HG03439 (cell line): ENCODE data around the gene BABAM1.

Experiments
- ATAC-seq: cut with Tn5 transposase; IDR thresholded peaks from one replicate; pipeline ENCODE4 v1.9.1; 2021; ENCODE audit warnings: mild to moderate bottlenecking, moderate library complexity; ENCODE audit not compliant: unreplicated experiment

BABAM1 gene

DNA sequence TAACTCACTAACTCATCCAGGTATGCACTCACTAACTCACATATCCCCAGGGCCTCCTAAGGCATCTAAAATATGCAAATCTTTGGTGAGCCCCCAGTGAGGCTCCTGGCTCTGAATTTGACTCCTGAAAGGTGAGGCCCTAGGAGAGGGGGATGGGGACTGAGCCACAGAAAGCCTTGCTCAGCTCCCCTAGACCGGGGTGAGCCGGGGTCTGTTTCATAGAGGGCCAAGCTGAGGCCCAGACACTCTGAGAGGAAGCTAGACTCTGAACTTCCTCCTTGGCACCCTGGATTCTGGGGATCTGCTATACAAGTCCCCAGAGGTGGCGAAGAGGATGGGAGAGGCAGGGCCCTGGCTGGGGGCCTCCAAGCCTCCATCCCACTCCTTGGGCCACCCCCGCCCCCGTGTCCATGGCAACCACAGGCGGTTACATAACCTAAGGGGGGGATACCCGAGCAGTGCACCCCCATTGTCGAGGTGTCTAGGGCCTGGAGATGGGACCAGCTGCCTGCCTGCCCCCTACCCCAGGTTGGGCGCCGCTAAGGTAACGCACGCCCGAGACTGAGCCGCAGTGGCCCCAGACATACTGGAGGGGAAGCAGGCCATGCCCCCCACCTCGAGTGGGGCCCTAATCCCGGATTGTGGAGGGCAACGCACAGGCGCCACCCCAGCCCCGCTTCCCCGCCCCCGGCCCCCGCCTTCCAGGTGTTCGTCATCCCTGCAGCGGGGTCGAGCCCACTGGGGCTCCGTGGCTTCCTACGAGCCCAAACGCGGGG, 35.3 kb downstream of the BABAM1 start:
- ATAC-seq: no peak

DNA sequence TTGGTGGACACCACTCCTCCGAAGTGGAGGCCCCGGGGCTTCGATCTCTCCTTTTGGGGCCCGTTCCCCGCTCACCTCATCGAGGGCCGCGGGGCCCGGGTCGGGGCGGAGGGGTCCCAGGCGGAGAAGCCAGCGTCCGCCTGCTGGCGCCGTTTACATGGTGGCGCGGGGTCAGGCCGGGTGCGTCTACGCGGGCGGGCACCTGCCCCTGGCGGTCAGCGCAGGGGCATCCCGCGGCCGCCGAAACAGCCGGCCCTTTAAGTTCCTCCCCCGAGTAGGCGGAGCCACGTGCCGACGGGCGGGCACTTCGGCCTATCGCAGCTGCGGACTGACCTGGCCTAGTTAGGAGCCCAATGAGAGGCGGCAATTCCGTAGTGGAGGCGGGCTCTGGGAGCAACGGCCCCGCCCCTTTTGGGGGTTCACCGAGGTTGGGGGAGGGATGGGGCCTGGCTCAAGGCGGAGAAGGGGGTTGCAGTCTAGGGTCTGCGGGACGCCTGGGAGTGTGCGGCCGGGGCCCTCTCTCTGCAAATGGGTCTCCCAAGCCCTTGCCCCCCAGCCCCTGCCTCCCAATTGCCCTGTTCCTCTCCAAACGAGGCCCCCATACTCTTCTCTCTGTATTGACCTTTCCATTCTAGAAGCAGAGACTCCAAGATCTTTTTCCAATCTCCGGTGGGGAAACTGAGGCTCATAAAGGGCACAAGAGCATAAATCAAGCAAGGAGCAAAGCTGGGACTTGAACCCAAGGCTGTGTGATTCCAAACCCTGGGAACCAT, 36.1 kb downstream of the BABAM1 start, which contains the start of gene ABHD8:
TSS of gene ABHD8 (minus strand) at position 259 of the 773 bp plus-strand sequence. CDS start 1,809 bp downstream, outside the sequence.
- peak; percentile 46 for ATAC-seq

DNA sequence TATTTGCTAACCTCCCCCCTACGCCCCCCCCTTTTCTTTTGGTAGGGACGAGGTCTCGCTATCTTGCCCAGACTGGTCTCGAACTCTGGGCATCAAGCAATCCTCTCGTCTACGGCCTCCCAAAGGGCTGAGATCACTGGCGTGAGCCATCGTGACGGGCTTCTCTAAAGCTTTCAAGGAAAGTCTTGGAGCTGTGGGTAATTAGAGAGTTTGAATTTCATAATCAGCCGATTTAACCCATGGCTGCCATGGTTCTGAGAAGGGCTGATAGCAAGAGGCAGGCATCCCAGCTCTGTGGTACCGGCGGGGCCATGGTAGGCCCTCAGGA, 36.7 kb downstream of the BABAM1 start:
- no peak for ATAC-seq

DNA sequence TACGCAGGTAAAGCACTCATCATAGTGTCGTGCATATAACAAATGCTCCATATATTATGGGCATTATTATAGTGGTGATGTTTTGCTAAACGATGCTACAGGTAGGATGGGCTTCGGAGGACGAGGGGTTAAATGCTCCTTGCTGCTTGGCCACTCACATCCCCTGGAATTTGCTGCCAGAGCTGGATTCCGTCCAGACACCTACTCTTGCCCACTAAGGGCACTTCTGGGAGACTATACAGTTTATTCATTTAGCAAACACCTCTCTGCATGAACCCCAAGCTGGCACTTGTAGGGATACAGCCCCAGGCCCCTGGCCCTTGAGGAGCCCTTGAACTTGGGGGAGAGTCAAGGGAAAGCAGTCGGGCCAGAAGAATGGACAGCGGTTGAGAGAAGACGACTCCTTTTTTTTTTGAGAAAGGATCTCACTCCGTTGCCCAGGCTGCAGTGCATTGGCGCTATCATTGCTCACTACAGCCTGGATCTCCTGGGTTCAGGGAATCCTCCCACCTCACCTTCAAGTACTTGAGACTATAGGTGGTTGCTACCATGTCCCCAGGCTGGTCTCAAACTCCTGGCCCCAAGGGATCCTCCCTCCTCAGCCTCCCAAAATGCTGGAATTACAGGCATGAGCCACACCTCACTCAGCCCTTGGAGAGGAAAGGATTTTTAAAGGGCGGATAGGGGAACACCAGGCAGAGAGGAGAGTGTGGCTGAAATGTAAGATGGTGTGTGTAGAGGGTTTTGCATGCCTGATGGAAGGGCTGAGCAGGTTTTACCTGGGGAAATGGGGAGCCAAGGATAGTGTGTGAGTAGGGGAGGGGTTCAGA, 37.4 kb downstream of the BABAM1 start:
- no peak for ATAC-seq

DNA sequence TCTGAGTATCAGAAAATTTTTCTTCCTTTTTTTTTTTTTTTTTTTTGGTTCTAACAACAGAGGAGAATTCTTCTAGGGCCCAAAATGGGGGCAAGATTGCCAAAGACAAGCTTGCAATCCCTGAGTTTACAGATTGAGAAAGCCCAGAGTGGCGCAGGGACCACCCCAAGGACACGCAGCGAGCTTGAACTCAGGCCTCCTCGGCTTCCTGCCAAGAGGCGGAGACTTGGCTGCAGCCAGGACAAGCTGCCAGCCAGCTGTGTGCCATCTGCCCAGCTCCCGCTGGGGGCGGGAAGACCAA, 37.9 kb downstream of the BABAM1 start:
- no peak for ATAC-seq

DNA sequence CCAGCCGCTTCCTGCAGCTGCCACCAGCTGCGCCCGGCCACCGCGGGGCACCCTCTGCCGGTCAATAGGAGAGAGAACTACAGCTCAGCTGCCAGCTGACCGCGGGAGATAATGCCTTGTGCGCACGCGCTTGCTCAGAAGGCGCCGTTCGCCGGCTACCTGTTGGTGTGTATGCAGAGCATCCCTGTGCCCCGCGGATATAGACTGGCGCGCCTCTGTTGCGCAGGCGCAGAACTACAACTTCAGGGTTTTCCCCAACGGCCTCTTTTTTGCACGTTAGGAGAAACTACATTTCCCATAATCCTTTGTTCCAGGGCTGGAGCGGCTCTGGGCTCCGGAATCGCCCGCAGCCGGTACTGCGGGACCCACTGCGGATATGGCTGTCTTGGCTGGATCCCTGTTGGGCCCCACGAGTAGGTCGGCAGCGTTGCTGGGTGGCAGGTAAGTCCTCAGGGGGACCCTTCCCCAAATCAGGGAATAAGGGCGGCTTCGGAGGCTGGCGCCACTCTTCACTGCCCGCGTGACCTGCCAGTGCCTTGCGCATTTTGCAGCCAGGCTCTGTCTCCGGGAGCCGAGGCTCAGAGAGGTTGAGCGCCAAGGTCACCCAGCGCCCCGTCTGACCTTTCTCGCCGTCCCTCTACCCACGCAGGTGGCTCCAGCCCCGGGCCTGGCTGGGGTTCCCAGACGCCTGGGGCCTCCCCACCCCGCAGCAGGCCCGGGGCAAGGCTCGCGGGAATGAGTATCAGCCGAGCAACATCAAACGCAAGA, 38.5 kb downstream of the BABAM1 start, which contains the start of gene MRPL34:
TSS of gene MRPL34 (plus strand) at position 356 of the 768 bp plus-strand sequence. CDS start at position 377, 21 bp downstream.
- peak; percentile 64 for ATAC-seq

DNA sequence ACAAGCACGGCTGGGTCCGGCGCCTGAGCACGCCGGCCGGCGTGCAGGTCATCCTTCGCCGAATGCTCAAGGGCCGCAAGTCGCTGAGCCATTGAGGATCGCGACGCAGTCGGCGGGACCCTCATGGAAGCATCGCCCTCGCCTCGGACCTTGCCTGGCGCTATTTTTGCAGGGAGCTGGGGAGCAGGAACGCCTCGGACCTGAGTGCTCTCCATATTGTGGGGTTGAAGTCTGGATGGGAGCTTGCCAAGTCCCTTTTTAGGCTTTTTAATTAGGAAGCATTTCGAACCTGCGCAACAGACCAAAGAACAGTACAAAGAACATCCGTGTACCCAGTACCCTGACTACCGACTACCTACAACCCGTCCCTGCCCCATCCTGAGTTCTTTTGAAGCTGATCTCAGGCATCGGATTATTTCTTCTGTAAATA, 39.1 kb downstream of the BABAM1 start:
- no peak for ATAC-seq

DNA sequence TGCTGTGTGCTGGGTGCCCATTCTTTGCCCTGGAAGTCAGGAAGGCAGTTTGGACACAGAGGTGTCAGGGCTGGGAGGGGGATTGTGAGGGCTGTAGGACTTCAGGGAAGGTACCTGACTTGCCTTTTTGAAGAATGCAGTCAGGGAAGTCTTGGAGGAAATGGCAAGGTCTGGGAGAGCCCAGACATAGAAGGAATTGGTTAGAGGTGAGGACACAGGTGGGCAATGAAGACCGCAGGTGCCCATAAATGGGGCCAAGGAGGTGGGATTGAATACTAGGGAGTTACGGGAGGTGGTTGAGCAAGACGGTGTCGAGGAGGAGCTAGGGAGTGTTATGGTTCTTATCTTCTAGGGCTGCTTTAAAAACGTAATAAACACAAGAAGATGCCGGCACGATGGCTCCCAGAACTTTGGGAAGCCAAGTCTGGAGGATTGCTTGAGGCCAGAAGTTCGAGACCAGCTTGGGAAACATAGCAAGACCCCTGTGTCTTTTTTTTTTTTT, 40.7 kb downstream of the BABAM1 start:
- ATAC-seq: no peak

DNA sequence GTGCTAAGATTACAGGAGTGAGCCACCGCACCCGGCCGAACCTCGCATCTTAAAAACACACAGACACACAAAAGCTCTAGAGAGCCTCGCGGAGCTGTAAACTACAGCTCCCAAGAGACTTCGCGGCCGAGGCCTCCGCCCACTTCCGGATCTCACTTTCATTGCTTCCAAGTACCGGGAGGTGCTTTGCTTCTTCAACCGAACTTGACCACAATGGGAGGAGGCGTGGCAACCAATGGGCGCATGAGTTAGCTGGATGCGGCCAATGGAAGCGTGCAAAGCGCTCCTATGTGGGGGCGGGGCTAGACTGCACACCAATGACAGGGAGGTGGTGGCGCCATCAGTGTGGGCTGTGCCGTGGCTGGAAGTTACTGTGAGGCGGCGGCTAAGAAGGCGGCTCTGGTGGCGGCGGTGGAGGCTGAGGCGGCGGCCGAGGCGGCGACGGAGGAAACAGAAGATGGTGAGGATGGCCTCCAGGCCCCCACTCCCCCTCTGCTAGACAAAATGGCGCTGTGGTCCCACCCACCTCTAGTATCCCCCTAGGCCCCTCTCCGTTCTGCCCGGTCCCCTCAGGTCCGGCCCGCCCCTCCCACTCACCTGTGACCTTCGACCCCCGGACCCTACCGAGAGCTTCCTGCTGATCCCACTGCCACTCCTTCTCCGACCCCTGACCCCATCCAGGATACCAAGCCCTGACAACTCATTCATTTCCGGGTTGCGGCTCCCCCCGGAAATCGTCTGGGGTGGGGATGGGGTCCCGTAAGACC, 42.1 kb downstream of the BABAM1 start, which contains the start of gene DDA1:
TSS of gene DDA1 (plus strand) at position 366 of the 767 bp plus-strand sequence. CDS start at position 458, 92 bp downstream.
- peak; percentile 58 for ATAC-seq

DNA sequence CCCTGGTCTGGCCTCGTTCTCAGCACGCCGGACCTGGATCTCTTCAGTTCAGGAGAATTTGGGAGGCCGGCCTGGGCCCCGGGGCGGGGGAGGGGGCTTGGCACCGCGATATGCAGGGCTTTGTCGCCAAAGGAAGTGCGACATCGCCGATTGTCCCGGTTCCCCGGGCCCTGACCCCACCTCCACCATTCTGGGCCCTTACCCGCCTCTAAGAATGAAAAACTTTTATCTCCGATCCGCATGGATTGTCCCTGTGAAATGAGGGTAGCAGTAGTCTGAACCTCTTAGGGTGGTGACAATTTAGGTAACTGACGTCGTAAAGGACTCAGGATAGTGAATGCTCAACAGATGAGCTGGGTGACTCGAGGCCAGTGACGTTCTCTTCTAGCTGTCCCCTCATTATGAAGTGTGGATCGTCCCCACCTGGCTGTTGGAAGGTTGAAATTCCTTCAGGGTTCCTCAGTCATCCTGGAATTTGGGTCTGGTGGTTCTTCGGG, 42.8 kb downstream of the BABAM1 start:
- no peak for ATAC-seq

DNA sequence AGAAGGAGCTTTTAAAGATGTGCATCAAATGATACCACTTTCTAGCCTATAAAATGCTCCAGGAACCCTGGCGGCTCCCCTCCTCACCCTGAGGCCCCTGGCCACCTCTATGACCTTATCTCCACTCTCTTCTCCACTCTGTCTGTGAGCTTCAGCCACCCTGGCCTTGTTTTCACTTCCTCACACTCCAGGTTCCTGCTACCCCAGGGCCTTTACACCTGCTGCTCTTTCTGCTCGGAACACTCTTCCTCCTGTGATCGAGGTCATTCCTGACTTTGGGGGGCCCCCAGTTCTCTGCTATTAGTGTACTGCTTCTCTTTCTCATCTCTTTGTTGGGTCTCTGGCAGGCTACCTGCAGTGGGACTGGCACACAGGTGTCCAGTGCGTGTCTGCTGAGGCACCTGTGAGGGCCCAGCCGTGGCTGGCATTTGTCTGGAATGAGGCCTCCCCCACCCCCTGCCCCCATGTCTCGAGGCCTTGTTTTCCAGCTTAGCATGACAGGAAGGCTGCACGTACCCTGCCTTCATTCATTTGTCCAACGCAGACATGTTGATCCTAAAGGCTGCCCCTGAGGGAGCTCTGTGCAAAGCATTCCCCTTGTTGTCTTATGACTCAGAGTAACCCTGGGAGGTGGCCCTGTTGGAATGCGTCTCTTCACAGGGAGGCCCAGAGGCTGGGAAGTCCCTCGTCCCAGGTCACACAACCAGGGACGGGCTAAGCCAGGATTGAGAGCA, 44.4 kb downstream of the BABAM1 start:
- no peak for ATAC-seq

DNA sequence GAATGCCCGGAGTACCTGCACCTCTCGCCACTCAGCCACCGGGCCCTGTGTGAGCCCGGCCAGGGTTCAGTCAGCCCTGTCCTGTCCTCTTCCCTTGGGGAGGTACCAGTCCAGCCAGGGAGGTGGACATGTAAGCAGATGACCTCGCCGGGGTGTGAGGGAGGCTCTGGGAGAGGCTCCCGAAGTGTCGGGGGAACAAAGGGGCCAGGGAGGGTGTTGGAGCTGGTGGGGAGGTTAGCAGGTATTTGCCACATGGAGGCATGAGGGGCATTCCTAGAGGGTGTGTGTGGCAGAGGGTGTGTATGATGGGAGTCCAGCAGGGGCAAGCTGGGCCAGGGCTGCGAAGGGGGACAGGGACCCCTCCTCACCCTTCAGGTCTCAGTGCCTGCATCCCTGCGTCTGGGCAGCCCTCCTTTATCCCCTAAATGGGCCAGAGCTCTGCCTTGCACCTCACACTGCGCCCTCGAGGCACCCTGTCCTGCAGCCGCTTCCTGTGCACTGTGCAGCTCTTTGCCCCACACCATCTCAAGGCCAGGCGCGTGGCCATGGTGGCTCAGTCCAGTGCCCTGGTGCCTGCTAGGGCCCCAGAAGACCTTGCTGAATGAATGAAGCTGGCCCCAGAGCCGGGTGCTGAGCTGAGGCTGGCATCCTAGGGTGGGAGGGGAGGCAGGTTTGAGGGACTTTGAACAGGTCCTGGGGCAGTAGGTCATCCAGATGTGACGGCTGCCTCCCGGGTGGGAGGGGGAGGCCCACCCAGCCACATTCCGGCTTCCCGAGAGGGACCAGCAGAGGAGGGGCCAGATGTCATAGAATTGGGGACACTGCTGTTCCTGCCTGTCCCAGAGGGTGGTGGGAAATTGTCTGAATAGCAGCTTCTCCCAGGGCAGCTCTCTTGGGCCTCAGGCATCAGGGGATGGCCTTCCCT, 45.2 kb downstream of the BABAM1 start:
- ATAC-seq: no peak

DNA sequence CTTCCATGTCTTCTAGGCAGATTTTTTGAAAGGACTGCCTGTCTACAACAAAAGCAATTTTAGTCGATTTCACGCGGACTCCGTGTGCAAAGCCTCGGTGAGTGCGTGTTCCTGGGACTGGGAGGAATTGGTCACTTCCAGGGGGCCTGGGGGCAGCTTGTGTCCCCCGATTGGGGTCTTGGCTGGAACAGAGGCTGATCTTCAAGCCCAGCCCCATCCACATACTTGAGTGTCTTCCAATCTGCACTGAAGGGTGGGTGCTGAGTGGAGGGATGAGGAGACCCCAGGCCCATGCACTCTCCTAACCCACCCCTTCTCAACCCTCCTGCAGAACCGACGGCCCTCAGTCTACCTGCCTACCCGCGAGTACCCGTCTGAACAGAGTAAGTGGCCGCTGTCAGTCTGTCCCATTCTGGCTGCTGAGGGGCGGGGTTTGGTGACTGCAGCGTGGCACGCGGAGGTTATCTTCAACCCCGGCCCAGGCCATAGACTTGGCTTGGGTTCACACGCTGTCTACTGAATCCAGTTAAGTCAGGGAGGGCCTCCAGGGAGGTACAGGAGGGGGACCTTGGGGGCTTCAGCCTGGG, 46.9 kb downstream of the BABAM1 start:
- no peak for ATAC-seq

DNA sequence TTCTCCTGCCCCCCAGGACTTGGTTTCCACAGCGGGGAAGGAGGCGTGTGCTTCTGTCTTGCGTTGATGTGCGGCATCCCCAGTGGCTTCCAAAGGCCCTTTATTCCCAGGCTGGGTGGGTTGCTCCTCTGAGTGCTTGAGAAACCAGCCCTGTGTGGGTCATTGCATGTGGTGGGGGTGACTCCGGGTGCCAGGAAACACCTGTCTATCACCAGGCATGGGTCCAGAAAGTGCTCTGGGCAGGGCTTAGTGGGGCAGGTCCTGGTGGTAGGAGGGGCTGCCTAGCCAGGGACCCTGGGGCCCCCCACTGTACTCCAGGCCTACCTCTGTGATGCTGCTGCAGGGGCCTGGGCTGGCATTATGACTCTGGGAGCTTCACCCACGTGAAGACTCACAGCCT, 51.7 kb downstream of the BABAM1 start:
- no peak for ATAC-seq

DNA sequence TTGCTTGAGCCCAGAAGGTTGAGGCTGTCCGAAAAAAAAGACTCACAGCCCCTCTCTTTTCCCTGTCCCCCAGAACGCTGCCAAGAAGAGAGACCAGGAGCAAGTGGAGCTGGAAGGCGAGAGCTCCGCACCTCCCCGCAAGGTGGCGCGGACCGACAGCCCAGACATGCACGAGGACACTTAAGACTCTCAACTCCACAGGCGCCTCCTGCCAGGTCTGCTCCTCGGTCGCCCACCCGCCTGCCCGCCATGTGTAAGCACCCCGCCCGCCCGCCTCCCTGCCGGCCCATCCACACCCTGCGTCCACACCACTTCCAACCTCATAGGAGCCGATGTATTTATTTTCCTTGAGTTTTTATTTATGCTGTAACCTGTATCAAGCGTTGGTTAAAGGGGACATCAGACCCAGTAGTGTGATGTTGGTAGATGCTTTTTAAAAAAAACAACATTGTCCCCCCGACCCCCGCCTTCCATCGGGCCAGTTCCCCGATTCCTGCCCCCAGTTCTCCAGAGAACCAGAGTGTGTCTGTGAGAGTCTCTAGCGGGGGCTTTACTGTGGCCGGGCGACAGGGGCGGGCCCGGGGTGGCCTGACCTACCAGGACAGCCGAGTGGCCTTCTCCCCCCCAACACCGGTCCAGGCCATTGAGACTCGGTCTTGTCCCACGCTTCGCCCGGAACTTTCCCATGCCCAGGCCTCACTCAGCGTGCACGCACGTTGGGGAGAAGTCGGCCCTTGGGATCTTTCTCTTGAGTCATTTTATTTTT, 52.4 kb downstream of the BABAM1 start:
- ATAC-seq: no peak

DNA sequence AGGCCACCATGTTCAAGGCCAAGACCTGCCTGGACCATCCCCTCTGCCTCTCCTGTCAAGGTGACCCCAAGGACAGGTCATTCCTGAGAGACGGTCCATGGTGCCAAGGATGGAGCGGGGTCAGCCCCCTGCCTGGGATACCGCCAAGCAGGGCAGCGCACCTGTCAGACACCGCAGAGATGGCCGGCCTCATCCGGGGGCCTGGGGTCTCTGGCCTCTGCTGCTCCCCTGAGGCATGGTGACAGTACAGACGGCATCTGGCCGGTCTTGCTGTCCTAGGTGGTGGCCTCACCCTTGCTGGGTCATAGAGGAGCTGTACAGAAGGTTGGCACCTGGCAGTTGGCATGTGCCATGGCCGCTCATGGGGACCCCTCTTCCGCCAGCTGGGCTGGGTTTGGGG, 53.2 kb downstream of the BABAM1 start:
- no peak for ATAC-seq
